ENCODE measurements around the gene TOMM40L. TPM values are rescaled to one million over a fixed set of nuclear protein-coding genes. Genes with fewer than 3 reads are reported as not detected.

Gene TOMM40L
- total RNA-seq, 2 experiments from 2014 or later, result 11.0 to 20.1 TPM

- H3K4me1 ChIP-seq (ENCODE audit: insufficient read depth, low read length, poor library complexity, severe bottlenecking), result peaks cover 18% of the 10 kb centered on the region
- H3K9me2 ChIP-seq (ENCODE audit: insufficient read depth, low read length), result no peaks in the 10 kb centered on the region
- BruUV-seq (replicated peaks), result no TSS peak
- no peak for TF ChIP-seq CTCF (conservative IDR thresholded peaks at IDR 0.05; ENCODE audit: low read length)
- no peak for TF ChIP-seq EZH2phosphoT487 (IDR thresholded peaks at IDR 0.05; ENCODE audit: borderline replicate concordance, low read depth, low read length)
- no peak within 1 kb of the TSS for H3K4me3 ChIP-seq (ENCODE audit: low read depth, low read length, poor library complexity, severe bottlenecking)
- H3K79me2 ChIP-seq (ENCODE audit: insufficient read depth, low read depth, low read length), result no peaks in the 10 kb centered on the region
- no peak for DNase-seq (ENCODE audit: low spot score)
- H2AFZ ChIP-seq (ENCODE audit: low read length), result no peak within 1 kb of the TSS
- POLR2A ChIA-PET, result no interaction called here
- intact Hi-C loops (cut with micrococcal nuclease; ENCODE audit: unreplicated experiment), result no loop called here
- H3K4me2 ChIP-seq (ENCODE audit: low read length), result peak within 1 kb of the TSS; percentile 36; the same call in 1 of the 2 replicates
- H3K36me3 ChIP-seq (ENCODE audit: insufficient read depth, low read length), result no peaks in the 10 kb centered on the region
- no peak within 1 kb of the TSS for H3K27ac ChIP-seq (ENCODE audit: low read depth, low read length, poor library complexity, severe bottlenecking)
- CTCF ChIA-PET (ENCODE audit: unreplicated experiment), result no interaction called here
- no peaks in the 10 kb centered on the region for H3K9me3 ChIP-seq (ENCODE audit: low read length)
- H4K20me1 ChIP-seq (ENCODE audit: insufficient read depth, low read length), result no peaks in the 10 kb centered on the region
Observed at GRCh38 chr1:161258439-161259344, 32.8 kb downstream of the TOMM40L start, which contains the start of gene PCP4L1. TSS of gene PCP4L1 (plus strand) at chr1:161258745. CDS start at chr1:161258975, 230 bp downstream.

- no peaks in the 10 kb centered on the region for H3K9me2 ChIP-seq (ENCODE audit: insufficient read depth, low read length)
- TF ChIP-seq EZH2phosphoT487 (IDR thresholded peaks at IDR 0.05; ENCODE audit: borderline replicate concordance, low read depth, low read length) (no peak), CTCF (conservative IDR thresholded peaks at IDR 0.05; ENCODE audit: low read length) (no peak)
- DNase-seq (ENCODE audit: low spot score), result no peak
- H3K36me3 ChIP-seq (ENCODE audit: insufficient read depth, low read length), result no peaks in the 10 kb centered on the region
- no TSS peak for BruUV-seq (replicated peaks)
- H3K4me3 ChIP-seq (ENCODE audit: low read depth, low read length, poor library complexity, severe bottlenecking), result no peak overlapping the region
- ChIA-PET CTCF (ENCODE audit: unreplicated experiment) (no interaction called here), POLR2A (interaction anchor here (0.6 kb wide), 1 partner anchor 38 kb away, joined by 3 read pairs; no protein-coding TSS in a partner anchor)
- no peak overlapping the region for H3K27ac ChIP-seq (ENCODE audit: low read depth, low read length, poor library complexity, severe bottlenecking)
- no peaks in the 10 kb centered on the region for H3K79me2 ChIP-seq (ENCODE audit: insufficient read depth, low read depth, low read length)
- intact Hi-C loops (cut with micrococcal nuclease; ENCODE audit: unreplicated experiment), result no loop called here
- peaks cover 18% of the 10 kb centered on the region for H3K4me1 ChIP-seq (ENCODE audit: insufficient read depth, low read length, poor library complexity, severe bottlenecking)
- no peak overlapping the region for H2AFZ ChIP-seq (ENCODE audit: low read length)
- no peaks in the 10 kb centered on the region for H3K9me3 ChIP-seq (ENCODE audit: low read length)
- no peaks in the 10 kb centered on the region for H4K20me1 ChIP-seq (ENCODE audit: insufficient read depth, low read length)
- no peak overlapping the region; the same call in 1 of the 2 replicates for H3K4me2 ChIP-seq (ENCODE audit: low read length)
Observed at GRCh38 chr1:161259345-161259702, 33.5 kb downstream of the TOMM40L start.

- no peak for DNase-seq (ENCODE audit: low spot score)
- TF ChIP-seq CTCF (conservative IDR thresholded peaks at IDR 0.05; ENCODE audit: low read length), result no peak
- no peak for TF ChIP-seq EZH2phosphoT487 (IDR thresholded peaks at IDR 0.05; ENCODE audit: borderline replicate concordance, low read depth, low read length)
- Histone ChIP-seq H3K4me3 (ENCODE audit: low read depth, low read length, poor library complexity, severe bottlenecking) (no peak overlapping the region), H3K4me2 (ENCODE audit: low read length) (no peak overlapping the region), H2AFZ (ENCODE audit: low read length) (no peak overlapping the region), H4K20me1 (ENCODE audit: insufficient read depth, low read length) (no peaks in the 10 kb centered on the region), H3K36me3 (ENCODE audit: insufficient read depth, low read length) (no peaks in the 10 kb centered on the region), H3K27ac (ENCODE audit: low read depth, low read length, poor library complexity, severe bottlenecking) (no peak overlapping the region), H3K9me2 (ENCODE audit: insufficient read depth, low read length) (no peaks in the 10 kb centered on the region), H3K9me3 (ENCODE audit: low read length) (no peaks in the 10 kb centered on the region), H3K4me1 (ENCODE audit: insufficient read depth, low read length, poor library complexity, severe bottlenecking) (peaks cover 18% of the 10 kb centered on the region), H3K79me2 (ENCODE audit: insufficient read depth, low read depth, low read length) (no peaks in the 10 kb centered on the region)
- no TSS peak for BruUV-seq (replicated peaks)
- POLR2A ChIA-PET, result interaction anchor here (0.6 to 1.1 kb wide), 3 partner anchors 9 to 39 kb away, joined by 3 to 4 read pairs (median 3); no protein-coding TSS in a partner anchor
- intact Hi-C loops (cut with micrococcal nuclease; ENCODE audit: unreplicated experiment), result no loop called here
- CTCF ChIA-PET (ENCODE audit: unreplicated experiment), result no interaction called here
Observed at GRCh38 chr1:161259765-161260164, 33.9 kb downstream of the TOMM40L start.
